Astrocyte (in vitro differentiated cells and primary cell): ENCODE measurements around the gene SVEP1. TPM values are rescaled to one million over a fixed set of nuclear protein-coding genes. Genes with fewer than 3 reads are reported as not detected.

Experiments used
- DNase-seq: peaks from one replicate; pipeline ENCODE4 v3.0.0-alpha.2; 2010; ENCODE audit warnings: low read depth
- FAIRE-seq: peaks from 2 replicates; lab custom pipeline; 2011; peaks lifted over from hg19 to GRCh38; lab: Jason Lieb, UNC
- H2AFZ ChIP-seq: 2 replicates; pipeline ENCODE4 v1.6.0; 2012; ENCODE audit warnings: low read depth, low read length, inconsistent platforms
- H3K27ac ChIP-seq: 2 replicates; pipeline ENCODE4 v1.5.1; 2011; ENCODE audit warnings: low read depth, low read length, inconsistent platforms
- H3K27me3 ChIP-seq: 2 replicates; pipeline ENCODE4 v1.6.0; 2011; ENCODE audit warnings: low read length, inconsistent platforms; ENCODE audit not compliant: insufficient read depth
- H3K36me3 ChIP-seq: 2 replicates; pipeline ENCODE4 v1.5.1; 2011; ENCODE audit warnings: low read length, inconsistent platforms; ENCODE audit not compliant: insufficient read depth
- H3K4me1 ChIP-seq: 2 replicates; pipeline ENCODE4 v1.5.1; 2011; ENCODE audit warnings: low read length, inconsistent platforms; ENCODE audit not compliant: insufficient read depth
- H3K4me2 ChIP-seq: 2 replicates; pipeline ENCODE4 v1.6.0; 2012; ENCODE audit warnings: low read length, inconsistent platforms
- H3K4me3 ChIP-seq: 2 replicates; pipeline ENCODE4 v1.5.1; 2011; ENCODE audit warnings: low read depth, mild to moderate bottlenecking, low read length, inconsistent platforms; ENCODE audit not compliant: insufficient read depth
- H3K79me2 ChIP-seq: 2 replicates; pipeline ENCODE4 v1.6.0; 2012; ENCODE audit warnings: mild to moderate bottlenecking, low read length, inconsistent platforms; ENCODE audit not compliant: insufficient read depth
- H3K9ac ChIP-seq: 2 replicates; pipeline ENCODE4 v1.6.0; 2012; ENCODE audit warnings: mild to moderate bottlenecking, low read length, inconsistent platforms
- H3K9me3 ChIP-seq: 2 replicates; pipeline ENCODE4 v1.5.1; 2012; ENCODE audit warnings: low read depth, mild to moderate bottlenecking, low read length, inconsistent platforms; ENCODE audit not compliant: insufficient read depth
- H4K20me1 ChIP-seq: 2 replicates; pipeline ENCODE4 v1.6.0; 2012; ENCODE audit warnings: low read length, inconsistent platforms; ENCODE audit not compliant: insufficient read depth
- H3K27ac Mint-ChIP-seq: one replicate; pipeline ENCODE4 v1.8.0; 2021; ENCODE audit warnings: mild to moderate bottlenecking, mixed read lengths; ENCODE audit not compliant: unreplicated experiment
- H3K27me3 Mint-ChIP-seq: one replicate; pipeline ENCODE4 v1.8.0; 2021; ENCODE audit warnings: low read depth, mixed read lengths; ENCODE audit not compliant: unreplicated experiment
- H3K36me3 Mint-ChIP-seq: one replicate; pipeline ENCODE4 v1.8.0; 2021; ENCODE audit warnings: low read depth, mixed read lengths; ENCODE audit not compliant: unreplicated experiment
- H3K4me1 Mint-ChIP-seq: one replicate; pipeline ENCODE4 v1.8.0; 2021; ENCODE audit warnings: low read depth, mixed read lengths; ENCODE audit not compliant: unreplicated experiment
- H3K4me3 Mint-ChIP-seq: one replicate; pipeline ENCODE4 v1.8.0; 2021; ENCODE audit warnings: mild to moderate bottlenecking, moderate library complexity, mixed read lengths; ENCODE audit not compliant: unreplicated experiment
- H3K9me3 Mint-ChIP-seq: one replicate; pipeline ENCODE4 v1.8.0; 2021; ENCODE audit warnings: mild to moderate bottlenecking, mixed read lengths; ENCODE audit not compliant: unreplicated experiment
- EZH2 ChIP-seq: IDR thresholded peaks from 2 replicates; pipeline ENCODE4 v1.6.1; 2012; ENCODE audit warnings: mild to moderate bottlenecking, low read length, inconsistent platforms; ENCODE audit not compliant: insufficient read depth
- total RNA-seq: library from RNA; stranded (reverse); gene quantifications from 2 replicates; pipeline ENCODE4 v1.2.1, GENCODE V29; 2021
- TF ChIP-seq, protein P1 (sequence below): IDR thresholded peaks from 2 replicates; pipeline ENCODE4 v1.5.1; 2011; ENCODE audit warnings: low read depth, mild to moderate bottlenecking, inconsistent platforms, low read length, moderate library complexity; ENCODE audit not compliant: insufficient read depth

Gene SVEP1
- total RNA-seq, 1 donor from 2014 or later = 1.1 TPM

DNA sequence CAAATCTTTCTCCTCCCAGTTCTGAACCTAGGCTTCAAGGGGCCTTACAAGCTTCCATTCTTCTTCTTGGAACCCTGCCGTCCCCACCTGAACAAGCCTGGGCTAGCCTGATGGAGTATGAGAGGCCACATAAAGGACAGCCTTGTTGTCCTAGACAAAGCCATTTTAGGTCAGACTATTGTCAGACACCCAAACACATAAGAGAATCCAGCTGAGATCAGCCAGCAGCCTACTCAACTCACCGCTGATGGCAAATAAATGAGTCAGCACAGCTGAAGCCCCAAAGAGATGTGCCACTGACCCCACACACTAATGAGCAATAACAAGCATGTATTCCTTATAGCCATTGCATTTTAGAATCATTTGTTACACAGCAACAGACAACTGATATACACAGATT, 33.8 kb downstream of the SVEP1 start:
- H3K79me2 ChIP-seq = no peaks in the 10 kb centered on the region
- DNase-seq = peak; percentile 8
- Mint-ChIP-seq H3K9me3 (no peaks in the 10 kb centered on the region), H3K27me3 (no peaks in the 10 kb centered on the region), H3K4me3 (no peak overlapping the region), H3K27ac (no peak overlapping the region), H3K36me3 (no peaks in the 10 kb centered on the region), H3K4me1 (no peaks in the 10 kb centered on the region)
- H4K20me1 ChIP-seq = no peaks in the 10 kb centered on the region
- H3K36me3 ChIP-seq = no peaks in the 10 kb centered on the region
- H3K4me3 ChIP-seq = no peak overlapping the region
- H3K9ac ChIP-seq = no peak overlapping the region
- no peaks in the 10 kb centered on the region for H3K9me3 ChIP-seq
- no peaks in the 10 kb centered on the region for H3K27me3 ChIP-seq
- H3K27ac ChIP-seq = no peak overlapping the region
- FAIRE-seq = no peak
- TF ChIP-seq, protein P1, sequence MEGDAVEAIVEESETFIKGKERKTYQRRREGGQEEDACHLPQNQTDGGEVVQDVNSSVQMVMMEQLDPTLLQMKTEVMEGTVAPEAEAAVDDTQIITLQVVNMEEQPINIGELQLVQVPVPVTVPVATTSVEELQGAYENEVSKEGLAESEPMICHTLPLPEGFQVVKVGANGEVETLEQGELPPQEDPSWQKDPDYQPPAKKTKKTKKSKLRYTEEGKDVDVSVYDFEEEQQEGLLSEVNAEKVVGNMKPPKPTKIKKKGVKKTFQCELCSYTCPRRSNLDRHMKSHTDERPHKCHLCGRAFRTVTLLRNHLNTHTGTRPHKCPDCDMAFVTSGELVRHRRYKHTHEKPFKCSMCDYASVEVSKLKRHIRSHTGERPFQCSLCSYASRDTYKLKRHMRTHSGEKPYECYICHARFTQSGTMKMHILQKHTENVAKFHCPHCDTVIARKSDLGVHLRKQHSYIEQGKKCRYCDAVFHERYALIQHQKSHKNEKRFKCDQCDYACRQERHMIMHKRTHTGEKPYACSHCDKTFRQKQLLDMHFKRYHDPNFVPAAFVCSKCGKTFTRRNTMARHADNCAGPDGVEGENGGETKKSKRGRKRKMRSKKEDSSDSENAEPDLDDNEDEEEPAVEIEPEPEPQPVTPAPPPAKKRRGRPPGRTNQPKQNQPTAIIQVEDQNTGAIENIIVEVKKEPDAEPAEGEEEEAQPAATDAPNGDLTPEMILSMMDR = no peak
- TF ChIP-seq EZH2 = no peak
- peak overlapping the region; percentile 36 for H2AFZ ChIP-seq
- H3K4me2 ChIP-seq = no peak overlapping the region
- H3K4me1 ChIP-seq = peaks cover 11% of the 10 kb centered on the region

DNA sequence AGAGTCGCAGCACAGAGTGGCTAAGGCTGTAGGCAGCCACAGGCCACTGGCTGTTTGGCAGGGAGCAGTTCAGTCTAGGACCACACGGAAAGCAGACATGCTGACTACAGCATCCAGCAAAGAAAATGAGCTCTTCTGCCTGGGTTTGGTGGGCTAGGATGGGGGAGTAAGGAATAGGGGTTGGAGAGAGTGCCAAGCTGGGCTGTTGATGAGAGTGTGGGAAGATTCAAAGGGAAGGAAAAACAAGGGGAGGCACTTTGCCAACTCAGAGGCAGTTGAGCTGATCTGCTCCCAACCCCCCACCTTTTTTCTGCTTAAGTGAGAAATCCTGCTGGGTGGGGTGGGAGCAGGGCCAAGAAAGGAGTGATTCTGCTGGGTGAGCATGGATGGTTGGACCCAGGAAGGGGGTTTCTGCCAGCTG, 35.9 kb downstream of the SVEP1 start:
- DNase-seq = no peak
- no peak for TF ChIP-seq EZH2
- TF ChIP-seq, protein P1 = no peak

DNA sequence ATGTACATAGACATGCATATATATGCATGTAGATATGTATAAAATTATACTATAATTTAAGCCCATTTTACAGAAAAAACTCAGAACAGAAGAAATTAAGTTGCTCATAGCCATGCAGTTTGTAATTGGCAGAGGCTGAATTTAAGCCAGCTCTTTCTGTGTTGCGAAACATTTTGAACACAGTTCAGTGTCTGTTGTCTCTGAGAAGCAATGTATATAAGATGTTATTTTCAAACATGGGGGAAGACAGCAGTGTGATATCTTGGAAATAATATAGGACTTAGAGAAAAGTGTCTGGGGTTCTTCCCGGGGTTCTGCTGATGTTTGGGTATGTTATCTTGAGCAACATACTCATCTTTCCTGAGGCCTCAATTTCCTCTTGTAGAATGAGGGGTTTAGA, 37.6 kb downstream of the SVEP1 start:
- TF ChIP-seq, protein P1 = no peak
- no peak for TF ChIP-seq EZH2
- Histone ChIP-seq H3K27ac (no peak overlapping the region), H3K36me3 (no peaks in the 10 kb centered on the region), H3K79me2 (no peaks in the 10 kb centered on the region), H3K4me2 (no peak overlapping the region), H3K27me3 (no peaks in the 10 kb centered on the region), H2AFZ (no peak overlapping the region), H4K20me1 (no peaks in the 10 kb centered on the region), H3K9me3 (no peaks in the 10 kb centered on the region), H3K4me1 (peaks cover 11% of the 10 kb centered on the region), H3K4me3 (no peak overlapping the region), H3K9ac (no peak overlapping the region)
- no peak for FAIRE-seq
- DNase-seq = no peak
- no peaks in the 10 kb centered on the region for H3K9me3 Mint-ChIP-seq
- H3K36me3 Mint-ChIP-seq = no peaks in the 10 kb centered on the region
- no peaks in the 10 kb centered on the region for H3K27me3 Mint-ChIP-seq
- H3K4me1 Mint-ChIP-seq = no peaks in the 10 kb centered on the region
- no peak overlapping the region for H3K4me3 Mint-ChIP-seq
- H3K27ac Mint-ChIP-seq = no peak overlapping the region

More for the DNA sequence above, 35.9 kb downstream of the SVEP1 start:
- no peak for FAIRE-seq
- no peaks in the 10 kb centered on the region for H3K36me3 Mint-ChIP-seq
- no peaks in the 10 kb centered on the region for H3K27me3 ChIP-seq
- H2AFZ ChIP-seq = no peak overlapping the region
- H3K4me1 Mint-ChIP-seq = no peaks in the 10 kb centered on the region
- no peak overlapping the region for H3K27ac ChIP-seq
- no peaks in the 10 kb centered on the region for H4K20me1 ChIP-seq
- no peak overlapping the region for H3K4me3 ChIP-seq
- no peaks in the 10 kb centered on the region for H3K9me3 ChIP-seq
- no peak overlapping the region for H3K4me2 ChIP-seq
- H3K9me3 Mint-ChIP-seq = no peaks in the 10 kb centered on the region
- H3K9ac ChIP-seq = no peak overlapping the region
- no peak overlapping the region for H3K27ac Mint-ChIP-seq
- no peak overlapping the region for H3K4me3 Mint-ChIP-seq
- H3K36me3 ChIP-seq = no peaks in the 10 kb centered on the region
- H3K27me3 Mint-ChIP-seq = no peaks in the 10 kb centered on the region
- no peaks in the 10 kb centered on the region for H3K79me2 ChIP-seq
- H3K4me1 ChIP-seq = peaks cover 11% of the 10 kb centered on the region
